ENCODE measurements around the gene DNAAF8. TPM values are rescaled to one million over a fixed set of nuclear protein-coding genes. Genes with fewer than 3 reads are reported as not detected.

The DNAAF8 gene
- polyA plus RNA-seq, 1 donor from 2014 or later, result 3.4 TPM

DNA sequence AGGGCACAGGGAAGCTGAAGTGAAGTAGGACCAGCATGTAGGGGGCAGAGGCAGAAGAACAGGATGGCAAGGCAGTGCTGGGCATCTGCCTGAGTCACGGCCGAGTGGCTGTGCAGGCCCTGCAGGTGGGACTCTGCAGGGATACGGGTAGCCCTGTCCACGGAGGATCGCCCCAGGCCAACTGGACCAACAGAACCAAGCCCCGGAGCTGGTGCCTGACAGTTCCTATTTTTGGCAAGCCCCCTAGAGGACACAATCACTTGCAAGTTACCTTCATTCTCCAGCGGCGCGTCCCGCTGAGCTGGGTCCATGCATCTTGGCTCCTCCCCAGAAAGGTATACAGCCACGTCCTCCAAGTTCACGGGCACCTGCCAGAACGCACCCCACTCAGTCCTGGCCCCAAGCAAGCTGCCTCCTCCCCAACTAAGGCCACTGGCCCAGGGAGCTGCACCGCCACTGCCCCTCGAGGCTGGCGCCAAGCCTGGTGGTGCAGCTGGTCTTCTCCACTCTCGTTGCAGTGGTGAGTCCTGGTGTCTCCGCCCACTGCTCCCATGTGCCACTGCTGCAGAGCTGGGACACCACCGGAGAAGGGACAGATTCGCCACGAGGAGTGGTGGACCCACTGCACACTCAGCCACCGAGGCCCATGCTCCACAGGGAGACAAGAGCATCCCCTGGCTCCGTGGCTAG lies 26.0 kb downstream of the DNAAF8 start:
- H2AFZ ChIP-seq (ENCODE audit: low read depth, low read length), result no peak overlapping the region
- no peaks in the 10 kb centered on the region for H3K9me2 ChIP-seq (ENCODE audit: insufficient read depth, low read length)
- H3K4me3 ChIP-seq (ENCODE audit: low read length), result no peak overlapping the region
- H3K9ac ChIP-seq (ENCODE audit: low read length), result no peak overlapping the region
- H3K79me2 ChIP-seq (replicated peaks; ENCODE audit: insufficient read depth, low read length), result no peaks in the 10 kb centered on the region
- no peaks in the 10 kb centered on the region for H4K20me1 ChIP-seq (ENCODE audit: insufficient read depth)
- no peak overlapping the region for H3K27ac ChIP-seq (ENCODE audit: low read length)
- no peaks in the 10 kb centered on the region for H3K27me3 ChIP-seq (ENCODE audit: insufficient read depth, low read depth, low read length)
- no peaks in the 10 kb centered on the region for H3K9me3 ChIP-seq (ENCODE audit: low read length)
- TF ChIP-seq RAD21 (conservative IDR thresholded peaks at IDR 0.05) (no peak), MXI1 (conservative IDR thresholded peaks at IDR 0.05; ENCODE audit: poor library complexity, severe bottlenecking) (no peak), EZH2 (IDR thresholded peaks at IDR 0.05; ENCODE audit: borderline replicate concordance, insufficient read depth, low read length, poor library complexity, severe bottlenecking) (no peak), CTCF (IDR thresholded peaks at IDR 0.05; ENCODE audit: poor library complexity, severe bottlenecking) (no peak), POLR2AphosphoS5 (IDR thresholded peaks at IDR 0.05) (no peak), TAF1 (IDR thresholded peaks at IDR 0.05; ENCODE audit: low read depth) (no peak), EP300 (conservative IDR thresholded peaks at IDR 0.05; ENCODE audit: poor library complexity, severe bottlenecking) (no peak), SMC3 (conservative IDR thresholded peaks at IDR 0.05; ENCODE audit: poor library complexity) (no peak)
- TF ChIP-seq, protein P1, sequence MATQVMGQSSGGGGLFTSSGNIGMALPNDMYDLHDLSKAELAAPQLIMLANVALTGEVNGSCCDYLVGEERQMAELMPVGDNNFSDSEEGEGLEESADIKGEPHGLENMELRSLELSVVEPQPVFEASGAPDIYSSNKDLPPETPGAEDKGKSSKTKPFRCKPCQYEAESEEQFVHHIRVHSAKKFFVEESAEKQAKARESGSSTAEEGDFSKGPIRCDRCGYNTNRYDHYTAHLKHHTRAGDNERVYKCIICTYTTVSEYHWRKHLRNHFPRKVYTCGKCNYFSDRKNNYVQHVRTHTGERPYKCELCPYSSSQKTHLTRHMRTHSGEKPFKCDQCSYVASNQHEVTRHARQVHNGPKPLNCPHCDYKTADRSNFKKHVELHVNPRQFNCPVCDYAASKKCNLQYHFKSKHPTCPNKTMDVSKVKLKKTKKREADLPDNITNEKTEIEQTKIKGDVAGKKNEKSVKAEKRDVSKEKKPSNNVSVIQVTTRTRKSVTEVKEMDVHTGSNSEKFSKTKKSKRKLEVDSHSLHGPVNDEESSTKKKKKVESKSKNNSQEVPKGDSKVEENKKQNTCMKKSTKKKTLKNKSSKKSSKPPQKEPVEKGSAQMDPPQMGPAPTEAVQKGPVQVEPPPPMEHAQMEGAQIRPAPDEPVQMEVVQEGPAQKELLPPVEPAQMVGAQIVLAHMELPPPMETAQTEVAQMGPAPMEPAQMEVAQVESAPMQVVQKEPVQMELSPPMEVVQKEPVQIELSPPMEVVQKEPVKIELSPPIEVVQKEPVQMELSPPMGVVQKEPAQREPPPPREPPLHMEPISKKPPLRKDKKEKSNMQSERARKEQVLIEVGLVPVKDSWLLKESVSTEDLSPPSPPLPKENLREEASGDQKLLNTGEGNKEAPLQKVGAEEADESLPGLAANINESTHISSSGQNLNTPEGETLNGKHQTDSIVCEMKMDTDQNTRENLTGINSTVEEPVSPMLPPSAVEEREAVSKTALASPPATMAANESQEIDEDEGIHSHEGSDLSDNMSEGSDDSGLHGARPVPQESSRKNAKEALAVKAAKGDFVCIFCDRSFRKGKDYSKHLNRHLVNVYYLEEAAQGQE (IDR thresholded peaks at IDR 0.05; ENCODE audit: borderline replicate concordance), result no peak
- peaks cover 5% of the 10 kb centered on the region for H3K36me3 ChIP-seq (ENCODE audit: insufficient read depth, low read length)
- no peak overlapping the region for H3K4me2 ChIP-seq (ENCODE audit: low read length)
- H3F3A ChIP-seq (ENCODE audit: insufficient read depth, low read length, poor library complexity, severe bottlenecking), result no peaks in the 10 kb centered on the region

GRCh38 chr16:4762205-4762604 lies 27.9 kb downstream of the DNAAF8 start:
- TF ChIP-seq EZH2 (IDR thresholded peaks at IDR 0.05; ENCODE audit: borderline replicate concordance, insufficient read depth, low read length, poor library complexity, severe bottlenecking), result no peak
- no peak for TF ChIP-seq POLR2AphosphoS5 (IDR thresholded peaks at IDR 0.05)
- no peak for TF ChIP-seq TAF1 (IDR thresholded peaks at IDR 0.05; ENCODE audit: low read depth)
- TF ChIP-seq MXI1 (conservative IDR thresholded peaks at IDR 0.05; ENCODE audit: poor library complexity, severe bottlenecking), result no peak
- TF ChIP-seq, protein P1 (IDR thresholded peaks at IDR 0.05; ENCODE audit: borderline replicate concordance), result no peak
- TF ChIP-seq EP300 (conservative IDR thresholded peaks at IDR 0.05; ENCODE audit: poor library complexity, severe bottlenecking), result no peak
- no peak for TF ChIP-seq SMC3 (conservative IDR thresholded peaks at IDR 0.05; ENCODE audit: poor library complexity)
- no peak for TF ChIP-seq RAD21 (conservative IDR thresholded peaks at IDR 0.05)
- no peak for TF ChIP-seq CTCF (IDR thresholded peaks at IDR 0.05; ENCODE audit: poor library complexity, severe bottlenecking)
- Histone ChIP-seq H2AFZ (ENCODE audit: low read depth, low read length) (no peak overlapping the region), H3K36me3 (ENCODE audit: insufficient read depth, low read length) (no peaks in the 10 kb centered on the region), H3K27me3 (ENCODE audit: insufficient read depth, low read depth, low read length) (no peaks in the 10 kb centered on the region), H3K9ac (ENCODE audit: low read length) (no peak overlapping the region), H3K4me2 (ENCODE audit: low read length) (no peak overlapping the region), H3F3A (ENCODE audit: insufficient read depth, low read length, poor library complexity, severe bottlenecking) (no peaks in the 10 kb centered on the region), H3K9me3 (ENCODE audit: low read length) (no peaks in the 10 kb centered on the region), H3K27ac (ENCODE audit: low read length) (no peak overlapping the region), H3K9me2 (ENCODE audit: insufficient read depth, low read length) (no peaks in the 10 kb centered on the region), H4K20me1 (ENCODE audit: insufficient read depth) (no peaks in the 10 kb centered on the region), H3K4me3 (ENCODE audit: low read length) (no peak overlapping the region), H3K79me2 (replicated peaks; ENCODE audit: insufficient read depth, low read length) (peaks cover 12% of the 10 kb centered on the region)
